Skin epidermis (tissue), 12 donors: Measurements from ENCODE around the gene NAV3.

Source experiments
- H3K27ac ChIP-seq, 21 experiments: fragments of 200-600 bp; sonication (generic) in 11 of 21; one replicate each; pipeline ENCODE4 v1.5.0; 2020; ENCODE audit warnings: mild to moderate bottlenecking in 3 of 21, inconsistent platforms in 2 of 21, moderate library complexity in 2 of 21
- H3K4me3 ChIP-seq, 7 experiments: fragments of 200-600 bp; sonication (generic) in 2 of 7; one replicate each; pipeline ENCODE4 v1.5.0; 2020; ENCODE audit warnings: inconsistent platforms in 2 of 7, mild to moderate bottlenecking in 2 of 7, moderate library complexity in 1 of 7

Gene NAV3

GRCh38 chr12:77963576-77964178 is 133.0 kb downstream of the NAV3 start:
- H3K4me3 ChIP-seq = no peak overlapping the region
- no peak overlapping the region for H3K27ac ChIP-seq

DNA sequence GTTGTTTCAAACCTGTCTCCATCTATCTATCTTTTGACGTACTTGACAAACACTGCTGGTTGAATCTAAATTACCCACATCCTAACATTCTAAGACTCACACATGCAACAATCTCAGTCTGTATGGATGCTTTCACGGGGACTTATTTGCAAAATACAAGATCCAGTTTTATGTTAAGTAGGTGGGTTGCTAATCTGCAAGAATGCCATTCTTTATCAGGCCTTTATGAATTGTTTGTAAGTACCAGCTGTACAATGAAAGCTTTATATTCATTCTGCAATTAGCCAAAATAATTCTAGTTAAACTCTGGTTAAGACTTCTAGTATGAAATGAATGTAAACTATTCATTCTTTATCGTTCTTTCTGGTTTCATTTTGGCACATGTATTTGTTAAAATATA is 135.1 kb downstream of the NAV3 start:
- Histone ChIP-seq H3K27ac (no peak overlapping the region), H3K4me3 (no peak overlapping the region)

DNA sequence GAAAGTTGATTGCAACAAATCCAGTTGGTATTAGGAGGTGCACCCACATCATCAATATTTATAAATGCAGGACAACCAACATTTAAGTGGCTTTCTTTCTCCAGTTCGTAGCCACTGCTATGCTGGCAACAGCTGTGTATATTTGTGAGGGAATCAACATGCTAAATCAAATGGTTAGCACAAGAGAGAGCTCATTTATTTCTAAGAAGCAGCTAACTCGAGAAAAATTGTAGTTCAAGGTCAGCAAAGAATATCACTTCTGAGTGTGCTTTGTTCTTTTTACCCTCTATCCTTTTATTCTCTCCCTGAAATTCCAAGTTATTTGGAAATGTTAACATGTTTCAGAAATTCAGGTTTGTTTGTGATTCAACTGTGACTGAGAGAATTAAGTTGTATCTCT is 137.3 kb downstream of the NAV3 start:
- H3K4me3 ChIP-seq = no peak overlapping the region

DNA sequence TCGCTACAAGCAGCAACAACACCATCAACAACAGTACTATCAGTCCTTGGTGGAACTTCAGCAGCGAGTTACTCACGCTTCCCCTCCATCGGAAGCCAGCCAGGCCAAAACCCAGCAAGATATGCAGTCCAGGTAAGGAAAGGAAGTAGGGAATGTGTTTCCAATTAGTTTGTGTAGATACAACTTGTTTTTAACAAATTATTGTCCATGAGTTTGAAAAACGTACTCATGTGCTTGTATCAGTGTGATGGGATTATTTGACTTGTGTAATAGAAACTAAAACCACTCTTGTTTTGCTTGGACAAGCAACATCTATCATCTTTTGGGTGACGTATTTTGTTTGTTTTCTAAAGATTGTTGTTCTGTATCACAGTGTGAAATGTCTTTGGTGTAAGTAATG is 137.9 kb downstream of the NAV3 start:
- no peak overlapping the region for H3K27ac ChIP-seq
- no peak overlapping the region for H3K4me3 ChIP-seq

More for the DNA sequence above, 137.3 kb downstream of the NAV3 start:
- no peak overlapping the region for H3K27ac ChIP-seq

DNA sequence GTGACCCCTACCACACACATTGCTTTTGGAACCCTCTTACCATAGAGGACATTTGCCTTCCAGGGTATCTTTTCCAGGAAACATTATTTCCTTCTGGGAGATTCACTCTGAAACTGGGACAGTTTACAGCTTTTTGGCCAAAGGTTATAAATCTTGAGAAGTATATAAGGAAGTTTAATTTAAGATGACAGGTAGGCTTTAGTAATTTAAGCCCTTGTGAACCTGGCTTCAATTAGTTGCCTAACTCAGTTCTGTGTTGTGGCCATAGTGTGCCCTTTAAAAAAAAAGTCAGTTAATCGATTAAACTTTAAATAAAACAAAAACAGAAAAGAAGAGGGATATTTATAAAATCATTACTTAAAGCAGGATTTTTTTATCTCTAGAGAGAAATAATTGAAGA is 142.9 kb downstream of the NAV3 start:
- Histone ChIP-seq H3K4me3 (no peak overlapping the region), H3K27ac (no peak overlapping the region)

DNA sequence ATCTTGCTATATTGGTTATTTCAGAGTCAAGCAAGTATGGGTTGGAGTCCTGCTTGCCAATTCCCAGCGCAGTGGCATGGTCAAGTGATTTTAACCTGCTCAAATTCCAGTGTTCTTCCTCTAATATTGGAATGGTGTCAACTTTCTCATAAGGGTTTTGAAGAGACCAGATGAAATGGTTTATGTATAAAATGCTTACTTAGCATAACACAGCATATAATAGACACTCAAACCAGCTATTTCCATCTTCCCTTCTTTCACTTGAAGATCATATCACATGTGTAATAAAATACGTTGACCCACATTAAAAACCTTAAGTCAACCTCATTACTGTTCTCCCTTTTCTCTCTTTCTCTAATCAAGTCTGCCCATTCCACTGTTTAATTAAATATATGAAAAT is 144.0 kb downstream of the NAV3 start:
- Histone ChIP-seq H3K4me3 (no peak overlapping the region), H3K27ac (no peak overlapping the region)

DNA sequence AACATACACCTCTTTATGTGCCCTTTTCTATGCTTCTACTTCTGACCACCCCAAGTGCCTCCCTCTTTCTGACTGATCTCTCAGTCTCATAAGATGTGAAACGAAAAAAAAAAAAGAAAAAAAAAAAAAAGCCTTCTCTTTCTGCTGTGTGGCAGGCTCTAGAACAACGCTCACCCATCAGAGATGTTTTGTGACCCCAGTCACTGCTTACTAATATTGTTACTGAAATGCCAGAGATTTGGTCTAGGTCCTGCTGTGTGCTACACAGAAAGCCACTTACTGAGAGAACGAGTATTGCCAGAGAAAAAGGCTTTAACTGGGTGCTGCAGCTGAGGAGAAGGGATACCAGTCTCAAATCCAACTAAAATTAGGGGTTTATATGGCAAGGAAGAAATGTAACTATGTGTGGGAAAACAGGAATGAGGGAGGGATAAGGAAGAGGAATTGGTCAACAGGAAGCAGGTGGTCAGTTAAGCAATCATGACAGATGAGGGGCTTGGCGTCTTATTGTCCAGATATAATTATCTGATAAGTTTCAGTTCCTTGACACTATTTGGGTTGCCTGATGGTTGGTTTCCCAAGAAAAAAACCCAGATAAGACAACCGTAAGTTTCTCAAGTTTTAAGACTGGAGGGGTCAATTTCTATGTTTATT is 149.0 kb downstream of the NAV3 start:
- no peak overlapping the region for H3K4me3 ChIP-seq
- no peak overlapping the region for H3K27ac ChIP-seq

DNA sequence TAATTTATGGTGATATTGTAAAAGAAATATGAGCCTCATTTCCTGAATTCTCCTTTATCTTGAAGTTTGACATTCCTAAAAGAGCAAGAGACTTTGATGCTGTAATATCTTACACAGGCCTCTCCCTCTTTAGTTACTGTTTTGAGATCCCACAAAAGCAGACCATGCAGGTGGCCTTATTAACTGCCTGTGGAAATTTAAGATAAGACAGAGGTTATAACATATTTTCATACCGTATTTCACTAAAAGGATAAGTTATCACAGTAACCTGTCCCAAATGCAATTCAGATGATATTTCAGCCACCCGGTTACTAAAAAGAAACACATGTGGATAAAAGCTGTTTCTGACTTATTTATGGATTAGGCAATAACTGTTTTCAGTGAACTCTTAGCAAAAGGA is 150.1 kb downstream of the NAV3 start:
- Histone ChIP-seq H3K27ac (no peak overlapping the region), H3K4me3 (no peak overlapping the region)

DNA sequence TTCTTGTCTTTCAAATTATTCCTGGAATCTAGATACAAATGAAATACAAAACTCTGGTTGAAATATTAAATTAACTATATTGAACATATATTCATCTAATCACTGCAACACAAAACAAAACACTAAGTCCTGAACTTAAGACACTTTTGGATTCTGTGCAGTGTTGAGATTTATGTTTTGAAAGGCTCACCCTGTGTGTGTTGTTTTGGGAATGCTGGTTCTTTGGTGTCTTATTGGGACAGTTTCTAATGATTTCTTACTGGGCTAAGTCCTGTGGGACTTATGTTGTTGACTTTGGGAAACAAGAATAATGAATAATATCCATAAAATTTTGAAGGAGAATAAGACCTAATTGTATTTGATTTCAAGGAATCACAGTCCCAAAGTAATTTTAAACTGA is 153.2 kb downstream of the NAV3 start:
- no peak overlapping the region for H3K27ac ChIP-seq
- H3K4me3 ChIP-seq = no peak overlapping the region

DNA sequence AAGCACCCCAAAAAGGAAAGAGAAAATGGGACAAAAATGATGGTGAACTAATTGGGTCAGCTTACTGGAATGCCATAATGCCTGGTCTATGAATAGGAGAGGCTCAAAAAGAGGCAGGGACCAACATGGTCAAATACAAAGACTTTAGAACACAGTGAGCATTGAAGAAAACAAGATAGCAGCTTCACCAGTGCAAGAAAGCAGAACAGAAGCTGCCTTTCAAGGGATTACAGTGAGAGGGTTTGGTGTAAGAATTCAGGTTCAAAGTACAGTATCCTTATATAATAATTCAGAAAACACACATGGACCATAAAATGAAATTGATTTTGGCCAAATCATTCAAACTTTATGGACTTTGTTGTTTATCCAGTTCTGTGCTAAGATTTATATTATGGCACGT is 162.1 kb downstream of the NAV3 start:
- no peak overlapping the region for H3K27ac ChIP-seq
- no peak overlapping the region for H3K4me3 ChIP-seq

- Histone ChIP-seq H3K4me3 (no peak overlapping the region), H3K27ac (no peak overlapping the region)
Measured at GRCh38 chr12:77993658-77994057, 163.0 kb downstream of the NAV3 start.

DNA sequence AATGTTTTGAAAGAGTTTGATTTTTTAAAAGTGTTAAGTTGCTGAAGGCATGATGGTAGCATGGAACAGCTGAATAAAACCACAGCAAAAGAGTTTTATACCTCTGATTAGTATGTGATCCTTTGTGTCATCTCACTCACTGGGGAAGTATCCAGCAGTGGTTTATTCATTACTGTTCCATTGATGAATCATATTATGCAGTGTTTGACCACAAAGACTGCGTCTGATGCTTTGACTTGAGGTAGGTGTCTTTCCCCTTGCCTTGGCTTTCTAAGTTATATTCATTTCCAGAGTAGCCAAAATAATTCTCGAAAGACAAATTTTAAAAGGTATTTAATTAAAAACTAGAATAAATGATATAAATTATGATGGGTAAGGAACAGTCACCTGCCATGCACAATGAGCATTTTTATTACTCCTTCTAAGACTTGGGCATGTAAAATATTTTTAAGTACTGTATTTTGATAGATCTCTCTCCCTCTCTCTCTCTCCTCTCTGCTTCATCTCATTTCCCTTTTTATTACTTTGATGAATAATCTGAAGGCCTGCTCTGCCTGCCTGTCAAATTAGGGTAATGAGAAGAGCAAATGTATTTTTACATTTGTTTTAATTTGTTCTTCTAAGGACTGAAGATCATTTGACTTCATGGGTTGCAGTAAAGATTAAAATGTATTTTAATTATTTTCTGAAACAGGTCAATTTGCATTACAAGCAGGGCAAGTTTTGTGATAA is 164.9 kb downstream of the NAV3 start:
- no peak overlapping the region for H3K4me3 ChIP-seq
- no peak overlapping the region for H3K27ac ChIP-seq

GRCh38 chr12:77996670-77997069 is 166.0 kb downstream of the NAV3 start:
- Histone ChIP-seq H3K4me3 (no peak overlapping the region), H3K27ac (no peak overlapping the region)

DNA sequence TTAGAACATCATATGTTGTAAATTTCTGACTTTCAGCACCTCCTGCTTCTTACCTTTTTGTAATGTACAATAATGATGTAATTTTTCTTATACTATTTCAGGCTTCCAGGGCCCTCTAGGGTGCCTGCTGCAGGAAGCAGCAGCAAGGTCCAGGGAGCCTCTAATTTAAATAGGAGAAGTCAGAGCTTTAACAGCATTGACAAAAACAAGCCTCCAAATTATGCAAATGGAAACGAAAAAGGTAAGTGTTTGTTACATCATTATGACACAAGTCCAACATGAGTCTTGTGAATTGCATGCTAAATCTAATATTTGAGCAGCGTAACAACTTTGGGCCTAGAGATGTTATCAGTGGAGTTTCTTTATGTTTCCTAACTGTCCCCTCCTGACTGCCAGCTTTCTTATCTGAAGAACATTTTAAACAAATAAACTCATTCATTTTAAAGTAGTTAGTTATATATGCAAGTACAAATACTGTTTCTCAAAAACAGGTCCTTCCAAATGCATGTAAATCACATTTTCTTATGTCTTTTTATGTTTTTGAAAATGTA is 167.6 kb downstream of the NAV3 start:
- no peak overlapping the region for H3K27ac ChIP-seq
- no peak overlapping the region for H3K4me3 ChIP-seq

GRCh38 chr12:77999074-77999715 is 168.5 kb downstream of the NAV3 start:
- Histone ChIP-seq H3K27ac (no peak overlapping the region), H3K4me3 (no peak overlapping the region)

DNA sequence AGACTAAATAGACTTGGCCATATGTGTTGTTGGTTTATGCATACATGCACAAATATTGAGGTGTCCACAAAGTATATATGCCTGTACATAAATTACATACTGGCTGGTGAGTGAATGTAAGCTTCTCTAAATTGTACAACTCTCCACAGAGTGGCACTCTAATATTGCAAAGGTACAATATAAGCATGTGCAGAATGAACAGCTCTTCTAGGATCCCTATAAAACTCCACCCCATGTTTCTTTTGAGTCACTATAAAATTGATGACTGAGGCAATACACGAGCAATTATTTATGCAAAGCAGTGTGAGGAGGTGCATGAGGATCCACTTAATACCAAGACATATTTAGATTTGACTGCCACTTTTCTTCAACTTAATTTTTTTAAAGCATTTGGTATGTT is 172.2 kb downstream of the NAV3 start:
- H3K27ac ChIP-seq = no peak overlapping the region
- H3K4me3 ChIP-seq = no peak overlapping the region

DNA sequence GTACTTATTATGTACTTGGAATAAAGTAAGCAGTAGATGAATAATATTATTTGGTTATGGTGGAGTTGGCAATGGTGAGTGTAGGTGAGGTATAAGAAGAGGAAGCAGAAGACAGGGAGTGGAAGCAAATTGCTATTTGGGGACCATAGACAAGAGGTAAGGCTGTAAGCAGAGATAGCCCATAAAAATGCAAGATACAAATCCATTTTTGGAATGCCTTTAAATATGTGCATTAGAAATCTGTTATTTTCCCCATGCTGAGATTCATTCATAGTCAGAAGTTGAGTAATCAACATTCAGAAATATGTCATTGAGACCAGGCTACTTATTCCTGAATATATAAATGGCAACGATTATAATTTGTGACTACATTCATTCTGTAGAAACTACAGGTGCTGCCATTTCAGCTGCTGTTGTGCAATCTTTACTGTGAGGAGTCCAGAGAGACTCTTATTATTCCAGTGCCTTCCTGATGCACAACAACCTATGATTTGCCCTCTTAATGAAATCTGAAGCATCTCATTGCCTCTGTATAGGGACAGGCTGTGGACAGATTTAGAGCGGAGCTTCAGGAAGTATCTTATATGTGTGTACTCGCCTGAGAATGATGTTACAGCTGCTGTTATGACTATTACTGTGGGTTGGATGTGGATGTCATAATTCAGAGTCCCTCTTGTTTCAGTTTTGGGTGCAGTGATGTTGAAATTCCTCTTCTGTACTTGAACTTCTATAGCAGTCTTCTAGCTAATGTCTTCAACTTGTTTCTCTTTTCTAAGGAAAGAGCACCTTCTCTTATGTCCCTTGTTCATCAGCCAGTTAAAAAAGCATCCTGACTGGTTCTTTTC is 173.8 kb downstream of the NAV3 start:
- no peak overlapping the region for H3K4me3 ChIP-seq

DNA sequence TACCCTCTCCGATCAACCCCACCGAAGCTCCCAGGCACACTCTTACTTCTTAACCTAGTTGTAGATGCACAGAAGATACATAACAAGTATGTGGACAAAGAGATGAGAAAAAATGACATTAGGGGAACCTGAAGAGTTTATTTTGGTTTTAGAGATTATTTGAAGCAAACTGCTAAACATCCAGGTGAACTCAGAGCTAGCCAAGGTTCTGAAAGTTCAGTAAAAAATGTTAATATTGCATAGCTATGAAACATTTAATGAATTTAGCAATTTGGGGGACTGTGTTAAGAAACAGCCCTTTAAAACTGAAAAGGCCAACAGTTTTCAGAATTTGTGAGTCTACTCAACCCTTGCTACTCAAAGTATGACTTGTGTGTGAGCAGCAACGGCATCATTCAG is 174.4 kb downstream of the NAV3 start:
- H3K4me3 ChIP-seq = no peak overlapping the region
- H3K27ac ChIP-seq = no peak overlapping the region

More for the DNA sequence above, 173.8 kb downstream of the NAV3 start:
- H3K27ac ChIP-seq = no peak overlapping the region

DNA sequence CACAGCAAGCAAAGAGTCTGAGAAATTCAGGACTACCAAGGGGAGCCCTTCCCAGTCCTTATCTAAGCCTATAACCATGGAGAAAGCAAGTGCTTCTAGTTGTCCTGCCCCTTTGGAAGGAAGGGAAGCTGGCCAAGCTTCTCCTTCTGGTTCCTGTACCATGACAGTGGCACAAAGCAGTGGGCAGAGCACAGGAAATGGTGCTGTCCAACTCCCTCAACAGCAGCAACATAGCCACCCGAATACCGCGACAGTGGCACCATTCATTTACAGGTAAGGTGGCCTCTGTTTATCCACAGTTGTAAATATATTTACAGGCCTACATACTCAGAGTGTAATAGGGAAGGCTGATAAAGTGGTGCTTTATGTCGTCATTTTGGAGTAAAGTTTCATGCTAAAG is 176.5 kb downstream of the NAV3 start:
- H3K4me3 ChIP-seq = no peak overlapping the region
- H3K27ac ChIP-seq = no peak overlapping the region

- Histone ChIP-seq H3K27ac (no peak overlapping the region), H3K4me3 (no peak overlapping the region)
Measured at GRCh38 chr12:78009031-78009430, 178.3 kb downstream of the NAV3 start.
